Stimulated activated CD8-positive, alpha-beta memory T cell treated with anti-CD3 and anti-CD28 coated beads, Interleukin-12 subunit alpha, Interleukin-12 subunit beta, amount 100 ng/mL, for 1 hour (primary cell): Measurements from ENCODE around the gene UBAC2.

Experiments
- DNase-seq: peaks from one replicate; pipeline ENCODE4 v3.0.0-alpha.2; 2020; ENCODE audit warnings: low read depth

UBAC2 gene

DNA sequence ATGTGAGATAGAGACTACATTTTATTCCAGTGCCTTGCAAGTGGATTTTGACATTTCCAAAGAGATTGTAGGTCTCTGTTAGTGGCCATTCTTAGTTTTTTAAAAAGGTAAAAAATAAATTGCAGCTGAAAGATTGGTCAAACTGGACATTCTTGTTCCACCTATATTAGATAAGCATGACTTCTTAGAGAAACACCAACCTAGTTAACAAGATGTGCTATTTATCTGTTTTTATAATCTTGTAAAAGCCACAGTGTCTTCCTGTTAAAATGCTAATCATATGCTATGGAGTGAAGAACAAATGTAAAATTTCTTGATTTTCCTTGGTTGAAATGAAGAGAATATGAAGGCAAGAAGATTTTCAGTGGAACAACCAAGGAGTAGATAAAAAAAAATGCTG is 140.0 kb downstream of the UBAC2 start:
- no peak for DNase-seq

DNA sequence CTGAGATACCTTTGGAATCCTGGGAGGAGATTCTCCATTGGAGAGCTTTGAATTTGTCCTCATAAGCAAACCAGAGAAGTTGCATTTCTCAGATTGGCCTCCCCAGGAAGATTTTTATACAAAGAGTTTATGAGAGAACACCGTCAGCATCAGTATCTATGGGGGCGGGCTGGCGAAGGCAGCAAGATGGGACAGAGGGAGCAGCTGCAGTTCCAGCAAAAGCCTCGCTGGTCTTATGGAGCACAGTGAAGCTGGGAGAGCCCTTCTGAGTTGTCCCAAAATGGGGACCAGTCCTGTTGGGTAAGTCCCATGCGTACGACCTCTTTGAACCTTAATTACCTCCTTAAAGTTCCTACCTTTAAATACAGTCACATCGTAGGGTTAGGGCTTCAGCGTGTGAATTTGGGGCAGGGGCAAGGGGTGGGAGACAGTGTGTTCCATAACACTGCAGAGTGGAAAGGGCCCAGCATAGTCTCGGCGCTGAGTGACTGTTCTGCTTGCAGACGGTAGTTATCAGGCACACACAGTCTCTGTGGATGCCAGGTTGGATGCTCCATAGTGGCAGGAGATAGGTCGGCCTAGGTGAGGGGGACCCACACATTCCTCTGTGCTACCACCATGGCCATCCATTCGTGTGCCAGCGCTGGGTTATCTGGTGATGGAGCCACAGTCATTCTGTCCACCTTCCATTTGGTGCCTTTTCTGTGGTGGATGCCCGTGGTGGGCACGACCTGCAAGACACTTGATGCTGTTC is 141.5 kb downstream of the UBAC2 start:
- DNase-seq = no peak

DNA sequence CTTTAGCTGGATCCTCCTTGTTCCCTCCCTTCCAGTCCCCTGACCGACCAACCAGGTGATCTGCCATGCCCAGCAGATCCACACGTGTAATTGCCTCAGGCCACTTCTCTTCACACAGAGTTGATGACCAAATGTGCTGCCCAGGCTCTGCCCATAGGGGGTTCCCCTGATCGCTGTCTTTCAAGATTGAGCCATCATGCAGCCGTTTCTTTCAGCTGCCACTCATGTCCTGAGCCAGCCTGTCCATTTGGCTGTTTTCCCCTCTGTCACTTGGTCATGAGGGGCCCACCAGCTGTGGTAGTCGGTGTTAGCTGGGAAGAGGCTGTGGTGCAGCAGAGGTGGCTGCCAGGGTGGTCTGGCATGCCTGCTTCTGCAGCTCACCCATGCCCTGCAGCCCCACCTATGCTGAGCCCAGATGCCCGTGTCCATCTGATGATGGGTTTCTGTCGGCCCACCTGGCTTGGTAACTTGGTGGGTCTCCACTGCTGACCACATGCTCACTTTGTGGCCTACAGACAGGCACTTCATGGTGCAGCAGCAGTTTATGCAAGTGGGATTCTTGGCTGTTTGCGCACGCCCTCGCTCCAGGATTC is 142.2 kb downstream of the UBAC2 start:
- DNase-seq = no peak

DNA sequence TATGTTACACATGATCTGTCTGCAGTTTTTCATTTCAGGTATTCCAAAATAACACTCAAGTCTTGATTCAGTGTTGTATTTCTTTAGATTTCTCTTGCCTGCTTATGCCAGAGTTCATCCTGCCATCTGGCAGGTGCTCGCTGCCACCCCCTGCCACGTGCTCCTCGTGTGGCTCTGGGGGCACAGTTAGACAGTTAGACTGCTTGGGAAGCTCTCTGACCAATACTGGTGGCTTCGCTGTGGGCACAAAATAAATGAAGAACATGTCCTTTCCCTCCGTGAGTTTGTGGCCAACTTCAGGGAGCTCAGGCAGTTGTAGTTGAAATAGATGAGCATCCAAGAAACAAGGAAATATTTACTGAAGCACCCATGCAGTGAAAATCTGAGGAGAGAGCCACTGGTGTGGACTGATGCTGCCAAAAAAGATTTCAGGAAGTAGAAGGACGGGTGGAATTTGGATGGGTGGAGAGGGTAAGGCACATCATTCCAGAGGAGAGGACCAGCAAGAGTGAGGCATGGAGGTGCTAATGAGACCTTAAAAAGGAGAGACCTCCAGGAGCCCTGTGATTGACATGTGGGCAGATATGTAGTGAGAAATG is 144.1 kb downstream of the UBAC2 start:
- DNase-seq = no peak

DNA sequence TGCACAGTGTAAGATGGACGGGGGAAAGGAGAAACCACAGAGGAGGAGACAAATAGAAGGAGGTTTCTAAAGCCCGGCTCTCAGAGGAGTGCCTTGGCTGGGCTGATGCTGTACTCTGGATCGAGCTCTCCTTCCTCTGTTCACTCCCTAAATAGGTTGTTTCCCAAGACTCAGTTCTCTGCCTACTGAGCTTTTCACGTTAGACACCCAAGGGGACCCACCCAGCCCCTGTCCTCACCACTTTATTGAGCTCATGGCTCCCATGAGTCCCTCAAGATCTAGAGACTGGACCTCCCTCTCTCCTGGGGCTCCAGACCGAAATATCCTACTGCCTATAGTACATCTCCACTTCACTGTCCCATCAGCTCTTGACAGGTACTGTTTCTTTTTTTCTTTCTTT is 144.7 kb downstream of the UBAC2 start:
- DNase-seq = no peak

DNA sequence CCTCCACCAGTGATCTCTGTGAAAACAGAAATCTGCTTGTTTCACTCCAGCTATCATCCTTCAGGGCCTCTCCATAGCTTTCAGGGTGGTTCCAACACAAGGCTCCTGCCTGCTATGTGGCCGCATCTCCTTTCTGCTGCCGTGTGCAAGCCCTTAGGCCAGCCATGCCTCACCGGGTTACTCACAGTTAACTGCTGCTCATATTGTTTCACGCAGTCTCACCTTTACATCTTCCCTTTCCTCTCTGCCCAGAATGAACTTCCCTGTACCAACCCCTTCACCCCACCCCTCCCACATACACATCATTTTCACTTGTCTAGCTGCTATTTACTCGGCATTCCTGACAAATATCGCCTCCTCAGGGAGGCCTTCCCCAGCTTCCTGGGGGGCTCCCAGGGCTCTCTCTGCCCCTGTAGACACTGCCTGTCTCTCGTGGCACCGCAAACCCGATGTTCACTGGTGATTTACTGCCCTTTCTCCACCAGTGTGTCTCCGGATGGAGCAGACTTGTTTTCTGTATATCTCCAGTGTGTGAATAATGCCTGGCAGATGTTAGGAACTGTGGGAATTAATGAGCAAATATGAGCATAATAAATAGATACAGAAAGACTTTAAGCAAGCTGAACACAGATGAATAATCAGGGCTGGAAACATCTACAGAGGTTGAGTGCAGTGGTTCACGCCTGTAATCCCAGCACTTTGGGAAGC is 145.8 kb downstream of the UBAC2 start:
- DNase-seq = no peak

DNA sequence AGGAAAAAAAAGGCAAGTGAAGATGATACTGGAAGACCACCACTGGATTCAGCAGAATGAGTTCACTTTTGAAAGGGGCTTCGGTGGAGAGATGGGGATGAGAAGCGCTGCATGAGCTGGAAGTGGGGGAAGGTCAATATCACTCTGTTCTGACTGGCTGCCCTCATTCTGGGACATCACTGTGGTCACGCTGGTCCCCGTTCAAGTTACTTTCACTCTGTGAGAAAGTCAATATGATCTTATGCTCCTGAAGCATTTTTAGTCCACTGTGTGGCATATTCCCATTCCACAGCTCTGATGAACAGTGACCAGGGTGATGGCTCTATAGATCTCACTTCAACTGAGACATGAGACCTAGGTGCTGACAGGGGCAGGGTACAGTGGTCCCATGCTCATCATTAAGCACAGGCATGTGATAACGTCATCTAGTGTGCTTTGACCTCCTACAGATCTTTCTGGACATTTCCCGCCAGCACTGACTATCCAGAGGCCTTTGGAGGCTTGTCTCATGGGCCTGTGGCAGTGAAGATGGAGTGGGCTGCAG is 146.8 kb downstream of the UBAC2 start:
- no peak for DNase-seq

DNA sequence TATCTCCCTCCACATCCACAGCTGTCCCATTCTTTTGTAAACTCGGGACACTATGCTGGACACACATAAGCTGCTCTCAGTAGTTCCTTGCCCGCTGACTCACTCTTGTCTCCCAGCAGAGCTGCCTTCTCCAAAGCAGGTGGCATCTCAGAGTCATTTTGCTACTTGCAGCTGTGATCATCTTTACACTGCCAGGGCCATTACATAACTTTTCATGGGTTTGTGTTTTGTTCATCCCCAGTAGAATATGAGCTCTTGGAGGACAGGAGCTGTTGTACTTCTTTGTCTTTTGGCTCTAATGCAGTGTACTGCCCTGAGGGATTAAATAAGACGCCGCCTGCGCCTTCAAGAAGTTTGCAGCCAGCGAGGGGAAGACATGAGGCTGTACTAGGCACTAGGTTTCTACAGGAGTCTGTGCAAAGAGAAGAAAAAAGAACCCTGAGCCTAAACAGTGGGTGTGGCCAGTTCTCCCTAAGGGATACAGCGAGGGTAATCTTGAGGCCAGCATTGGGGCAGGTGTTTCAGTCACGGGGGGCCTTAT is 147.3 kb downstream of the UBAC2 start:
- DNase-seq = no peak

DNA sequence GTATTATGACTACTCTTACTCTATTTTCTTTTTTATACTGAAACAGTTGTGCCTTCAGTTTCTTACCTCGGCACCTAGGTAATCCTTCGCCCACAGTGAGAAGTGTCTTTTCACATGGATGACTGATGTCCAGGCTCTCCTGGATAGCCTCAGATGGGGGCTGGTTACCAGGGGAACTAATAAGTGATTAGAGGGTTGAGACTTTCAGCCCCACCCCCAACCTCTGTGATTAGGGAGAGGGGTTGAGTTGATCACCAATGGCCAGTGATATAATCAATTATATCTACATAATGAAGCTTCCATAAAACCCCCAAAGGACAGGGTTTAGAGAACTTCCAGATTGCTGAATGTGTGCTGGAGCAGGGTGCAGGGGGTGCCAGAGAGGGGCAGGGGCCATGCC is 149.5 kb downstream of the UBAC2 start:
- DNase-seq = no peak

DNA sequence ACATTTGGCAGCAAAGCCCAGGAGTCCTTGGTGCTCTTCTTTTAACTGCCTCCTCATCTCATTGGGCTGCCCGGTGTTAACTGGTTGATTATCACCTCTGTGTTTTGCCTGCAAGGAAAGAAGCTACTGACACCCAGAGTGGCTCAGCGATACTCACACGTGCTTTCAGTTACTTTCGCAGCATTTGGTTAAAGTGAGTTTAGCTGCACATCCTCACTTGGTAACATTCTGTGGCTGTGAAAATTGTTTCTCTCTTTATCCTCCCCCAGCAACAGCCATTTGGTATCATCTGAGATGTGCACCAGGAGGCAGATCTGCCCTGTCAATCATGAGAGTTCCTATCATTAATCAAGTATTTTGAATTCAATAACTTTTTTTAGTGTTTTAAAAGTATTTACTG is 151.1 kb downstream of the UBAC2 start:
- no peak for DNase-seq

DNA sequence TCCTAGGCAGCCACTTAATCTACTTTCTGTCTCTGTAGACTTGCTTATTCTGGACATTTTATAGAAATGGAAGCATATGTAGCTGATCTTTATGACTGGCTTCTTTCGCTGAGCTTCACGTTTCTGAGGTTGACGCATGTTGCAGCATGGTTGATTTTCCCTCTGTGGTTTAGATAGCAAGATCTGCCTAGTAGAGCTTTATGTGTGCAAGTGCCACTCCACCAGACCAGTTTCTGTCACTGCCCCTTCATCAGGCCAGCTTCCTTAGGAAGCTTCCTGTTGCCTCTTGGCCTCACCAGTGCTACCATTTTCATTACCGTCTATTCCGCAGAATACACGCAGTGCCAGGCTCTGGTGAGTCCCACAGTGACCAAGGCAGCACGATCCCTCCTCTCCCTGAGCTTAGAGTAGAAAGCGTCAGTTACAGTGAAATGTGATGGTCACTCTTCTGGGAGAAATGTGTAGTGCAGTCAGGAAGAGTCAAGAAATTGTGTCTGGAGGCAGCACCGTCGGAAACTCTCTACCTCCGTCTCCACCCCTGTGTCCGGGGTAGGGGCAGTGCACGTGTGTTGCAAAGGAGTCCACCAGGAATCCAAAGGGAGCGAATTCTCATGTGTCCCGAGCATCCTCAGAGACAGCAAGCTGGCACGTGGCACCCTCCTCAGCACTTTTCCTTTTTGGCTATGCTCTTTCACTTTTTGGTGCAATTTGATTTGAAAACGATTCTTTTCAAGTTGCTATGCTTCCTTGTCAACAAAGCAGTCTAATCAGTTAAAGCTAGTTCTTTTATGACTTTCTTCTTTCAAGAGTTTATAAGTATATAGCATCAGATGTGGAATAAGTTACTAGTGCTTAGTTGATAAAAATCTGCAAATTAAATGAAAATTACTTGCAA is 151.9 kb downstream of the UBAC2 start:
- no peak for DNase-seq

DNA sequence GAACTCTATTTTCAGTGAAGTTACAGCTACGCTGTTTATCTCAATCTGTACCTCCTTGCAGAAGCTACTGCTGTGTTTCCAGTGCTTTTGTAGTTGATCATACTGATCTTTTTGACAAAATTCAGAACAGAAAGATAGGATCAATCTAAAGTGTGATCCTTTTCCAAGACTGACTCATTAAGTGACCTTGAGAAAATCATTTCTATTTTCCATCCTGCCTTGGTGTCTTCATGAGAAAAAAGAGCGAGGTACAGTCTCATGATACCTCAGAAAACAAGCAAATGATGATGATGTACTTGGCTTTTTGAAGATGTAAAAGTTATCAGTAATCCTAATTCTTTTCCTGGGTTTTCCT is 152.6 kb downstream of the UBAC2 start:
- DNase-seq = no peak

DNA sequence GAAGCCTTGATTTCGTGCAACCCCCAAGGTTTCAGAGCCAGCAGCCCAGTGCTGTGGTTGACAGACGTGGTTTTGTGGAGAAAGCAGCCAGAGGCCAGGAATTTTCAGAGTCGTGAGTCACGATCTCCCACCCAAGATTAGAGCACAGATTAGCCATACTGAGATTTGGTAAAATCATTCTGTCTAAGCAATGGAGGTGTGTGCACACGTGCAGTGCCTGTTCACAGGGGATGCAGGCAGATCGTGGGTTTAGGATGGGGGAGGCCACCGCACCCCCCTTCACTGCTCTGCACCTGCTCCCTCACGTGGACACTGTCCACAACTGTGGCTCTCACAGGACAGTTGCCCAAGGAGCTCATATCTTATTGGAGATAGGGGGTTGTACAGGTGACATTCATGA is 153.2 kb downstream of the UBAC2 start:
- no peak for DNase-seq

DNA sequence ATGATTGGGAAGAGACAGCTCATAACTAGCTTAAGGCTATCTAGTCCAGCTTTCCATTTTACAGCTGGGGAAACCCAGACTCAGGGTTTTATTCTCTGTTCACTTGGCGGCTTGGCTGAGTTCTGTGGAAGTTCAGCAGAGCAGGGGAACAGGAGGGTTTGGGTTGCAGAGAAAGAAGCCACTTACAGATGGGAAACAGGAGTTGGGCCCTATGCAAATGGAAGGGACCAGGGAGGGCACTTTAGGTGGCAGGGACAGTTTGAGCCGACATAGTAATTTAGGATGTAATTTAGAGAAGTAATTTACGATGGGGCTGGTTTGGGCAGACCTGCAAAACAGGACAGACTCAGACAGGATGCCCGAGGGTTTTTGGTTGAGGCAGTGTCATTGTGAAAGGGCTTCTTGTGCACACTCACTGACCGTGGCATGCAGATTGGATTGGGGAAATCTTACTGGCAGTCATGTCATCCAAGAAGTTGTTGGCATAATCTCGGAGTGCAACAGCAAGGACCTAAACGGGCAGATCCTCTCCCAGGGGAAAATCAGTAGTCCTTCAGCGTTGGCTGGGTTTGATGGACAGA is 153.8 kb downstream of the UBAC2 start:
- no peak for DNase-seq

DNA sequence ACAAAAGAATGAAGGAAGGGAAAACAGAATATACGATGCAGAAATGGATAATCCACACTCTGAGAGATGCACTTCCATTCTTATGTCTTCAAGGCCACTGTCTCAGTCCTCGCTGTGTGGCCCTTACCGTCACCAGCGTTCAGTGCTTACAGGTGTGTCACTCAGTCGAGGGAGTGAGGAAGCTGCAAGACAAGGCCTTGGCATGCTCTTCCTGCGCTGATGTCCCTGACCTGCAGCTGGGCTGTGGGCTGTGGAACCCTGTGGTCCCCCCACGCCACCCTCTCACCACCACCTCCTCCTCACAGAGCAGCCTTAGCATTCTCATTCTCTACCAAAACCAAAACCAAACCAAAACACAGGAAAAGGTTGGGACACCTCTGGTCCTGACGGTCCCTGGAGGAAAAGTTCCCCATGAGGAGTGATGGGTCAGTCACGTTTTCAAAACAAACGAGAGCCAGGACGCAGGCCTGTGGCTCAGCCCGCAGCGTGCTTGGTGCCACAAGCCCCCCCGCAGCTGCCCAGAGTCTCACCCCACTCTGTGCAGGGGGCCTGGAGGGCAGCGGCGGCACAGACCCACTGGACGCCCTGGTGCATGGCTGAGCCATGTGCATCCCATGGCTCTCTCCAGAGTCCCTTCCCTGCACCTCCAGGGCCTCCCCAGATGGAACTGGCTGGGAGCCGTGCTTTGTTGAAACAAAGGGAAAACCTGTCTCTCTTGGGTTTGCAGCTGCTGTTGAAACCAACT is 154.8 kb downstream of the UBAC2 start:
- DNase-seq = no peak

DNA sequence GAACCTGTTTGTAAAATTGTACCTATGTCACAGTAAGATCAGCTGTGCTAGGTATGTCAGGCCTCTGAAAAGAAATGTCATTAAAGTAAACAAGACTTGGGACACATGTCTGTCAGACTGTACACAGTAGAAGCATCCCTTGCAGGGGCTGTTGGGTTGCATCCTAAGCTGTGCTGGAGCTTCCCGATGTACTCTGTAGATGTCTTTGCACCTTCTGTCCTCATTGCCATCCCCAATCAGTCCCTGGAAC is 155.3 kb downstream of the UBAC2 start:
- DNase-seq = no peak

DNA sequence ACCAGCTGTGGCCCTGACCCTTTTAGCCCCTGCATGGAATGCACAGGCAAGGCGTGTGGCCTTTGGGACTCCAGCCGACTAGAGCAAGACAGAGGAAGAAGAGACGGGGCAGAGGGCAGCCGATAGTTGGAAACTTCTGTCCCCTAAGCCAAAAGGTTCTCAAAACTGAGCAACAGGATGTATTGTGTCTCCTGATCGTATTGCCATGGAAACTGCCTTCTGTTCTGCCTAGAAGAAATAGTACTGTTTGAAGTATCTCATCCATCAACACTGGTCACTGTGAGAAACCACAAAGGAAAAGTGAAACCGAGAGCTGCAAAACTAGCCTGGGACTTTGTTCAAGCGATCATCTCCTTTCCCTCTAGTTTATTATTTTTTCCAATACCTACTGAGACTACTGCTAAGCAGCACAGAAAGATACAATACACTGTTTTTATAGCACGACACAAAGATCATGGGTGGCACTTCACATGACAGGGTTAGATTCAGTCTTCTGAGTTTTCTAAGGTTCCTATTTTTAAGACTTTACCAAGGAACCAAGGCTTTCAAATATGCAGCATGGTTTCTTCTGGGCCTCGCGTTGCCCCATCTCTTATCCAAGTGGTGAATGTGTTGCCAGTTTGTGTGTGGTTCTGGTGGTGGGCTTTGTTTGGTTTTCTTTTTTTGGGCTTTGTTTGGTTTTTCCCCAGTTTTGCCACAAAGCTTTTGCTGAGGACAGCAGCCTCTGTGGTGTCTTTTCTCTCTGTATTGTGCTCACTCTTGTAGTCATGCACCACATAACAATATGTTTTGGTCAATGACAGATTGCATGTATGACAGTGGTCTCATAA is 155.8 kb downstream of the UBAC2 start:
- no peak for DNase-seq

DNA sequence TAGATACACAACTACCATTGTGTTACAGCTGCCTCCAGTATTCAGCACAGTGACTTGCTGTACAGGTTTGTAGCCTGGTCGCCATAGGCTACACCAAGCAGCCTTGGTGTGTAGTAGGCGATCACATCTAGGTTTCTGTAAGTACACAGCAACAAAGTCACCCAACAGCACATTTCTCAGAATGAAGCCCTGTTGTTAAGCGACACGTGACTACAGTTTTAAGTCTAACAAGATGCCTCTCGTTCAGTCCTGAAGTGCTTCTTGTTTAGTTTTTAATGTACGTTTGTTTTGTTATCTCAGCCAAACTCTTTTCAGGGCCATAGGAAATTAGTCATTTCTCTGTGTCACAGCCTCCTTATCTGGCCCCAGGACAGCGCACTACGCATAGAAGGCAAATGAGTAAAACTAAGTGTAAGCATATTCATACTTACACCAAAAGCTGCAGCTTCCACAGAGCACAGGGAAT is 156.5 kb downstream of the UBAC2 start:
- no peak for DNase-seq

DNA sequence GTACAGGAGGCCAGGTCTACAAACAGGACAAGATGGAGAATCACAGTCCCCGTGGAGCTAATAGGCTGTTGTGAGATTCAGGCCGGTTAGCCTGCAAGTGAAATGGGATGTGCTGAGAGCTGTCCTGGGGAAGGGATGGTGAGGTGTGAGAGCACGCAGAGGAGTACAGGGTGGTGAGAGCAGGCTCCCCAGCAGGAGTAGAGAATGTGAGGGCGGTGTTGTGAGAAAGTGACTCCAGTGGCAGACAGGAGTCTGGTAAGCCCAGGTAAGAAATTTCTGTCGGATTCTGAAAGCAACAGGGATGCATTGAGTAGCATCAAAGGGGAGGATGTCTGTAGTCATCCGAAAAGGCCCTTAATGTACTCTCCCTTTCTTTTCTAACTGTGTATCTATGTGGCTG is 157.3 kb downstream of the UBAC2 start:
- DNase-seq = no peak

DNA sequence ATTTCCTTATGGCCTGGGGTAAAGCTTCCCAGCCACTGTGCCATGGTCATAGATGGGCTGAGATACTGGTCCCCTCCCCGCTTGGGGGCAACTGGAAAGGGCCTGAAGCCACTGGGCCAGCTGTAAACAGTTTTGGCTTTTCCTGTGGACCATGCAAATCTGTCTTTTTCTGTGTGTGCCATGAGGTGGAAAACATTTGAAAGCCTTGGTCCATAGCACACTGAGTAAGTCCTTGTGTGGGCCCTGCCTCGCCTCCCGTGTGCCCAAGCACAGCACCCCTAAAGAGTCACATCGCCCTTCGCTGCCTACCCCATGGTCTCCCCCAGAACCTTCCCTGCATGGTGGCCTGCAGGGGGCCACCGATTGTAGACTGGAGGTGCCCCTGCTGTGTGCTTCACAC is 158.9 kb downstream of the UBAC2 start:
- no peak for DNase-seq
